GM23338 (cell line): ENCODE data around the gene SIRPB1. TPM values are rescaled to one million over a fixed set of nuclear protein-coding genes. Genes with fewer than 3 reads are reported as not detected.

Source experiments
- ATAC-seq: fragments of 200-7000 bp; cut with Tn5 transposase; 3 replicates; pipeline ENCODE4 v1.9.1; 2020
- DNase-seq: peaks from one replicate; pipeline ENCODE4 v3.0.0-alpha.2; 2015; ENCODE audit warnings: low spot score
- H2AFZ ChIP-seq: fragments of 200-600 bp; sonication (generic); 2 replicates; pipeline ENCODE4 v1.8.0; 2016; ENCODE audit warnings: antibody characterized with exemption, mild to moderate bottlenecking, moderate library complexity
- H3F3A ChIP-seq: fragments of 200-600 bp; sonication (generic); replicated peaks from 2 replicates; pipeline ENCODE4 v1.8.0; 2017; ENCODE audit warnings: antibody characterized with exemption, mixed run types, low read depth
- H3K27ac ChIP-seq: fragments of 200-600 bp; sonication (generic); 2 replicates; pipeline ENCODE4 v1.6.1; 2016; ENCODE audit warnings: low read depth
- H3K27me3 ChIP-seq: fragments of 200-600 bp; sonication (generic); 2 replicates; pipeline ENCODE4 v1.8.0; 2016; ENCODE audit warnings: mild to moderate bottlenecking, mixed run types, moderate library complexity; ENCODE audit not compliant: insufficient read depth
- H3K36me3 ChIP-seq: fragments of 200-600 bp; sonication (generic); 2 replicates; pipeline ENCODE4 v1.8.0; 2016; ENCODE audit warnings: mild to moderate bottlenecking; ENCODE audit not compliant: insufficient read depth
- H3K4me1 ChIP-seq: fragments of 200-600 bp; sonication (generic); 2 replicates; pipeline ENCODE4 v1.8.0; 2016; ENCODE audit warnings: mild to moderate bottlenecking, moderate library complexity; ENCODE audit not compliant: insufficient read depth
- H3K4me2 ChIP-seq: fragments of 200-600 bp; sonication (generic); 2 replicates; pipeline ENCODE4 v1.7.1; 2017; ENCODE audit warnings: mixed run types
- H3K4me3 ChIP-seq: fragments of 200-600 bp; sonication (generic); 2 replicates; pipeline ENCODE4 v1.6.1; 2016; ENCODE audit warnings: mixed run types
- H3K79me2 ChIP-seq: fragments of 200-600 bp; sonication (generic); replicated peaks from 2 replicates; pipeline ENCODE4 v1.8.0; 2017; ENCODE audit warnings: mild to moderate bottlenecking; ENCODE audit not compliant: insufficient read depth
- H3K9me2 ChIP-seq: fragments of 200-600 bp; sonication (generic); 2 replicates; pipeline ENCODE4 v1.8.0; 2017; ENCODE audit not compliant: insufficient read depth
- H4K20me1 ChIP-seq: fragments of 200-600 bp; sonication (generic); replicated peaks from 2 replicates; pipeline ENCODE4 v1.8.0; 2017; ENCODE audit warnings: mild to moderate bottlenecking; ENCODE audit not compliant: insufficient read depth
- H3K27ac Mint-ChIP-seq: 2 replicates; pipeline ENCODE4 v1.8.0; 2020; ENCODE audit warnings: inconsistent platforms, mild to moderate bottlenecking, moderate library complexity, mixed read lengths
- H3K27me3 Mint-ChIP-seq: 3 replicates; pipeline ENCODE4 v1.8.0; 2022; ENCODE audit warnings: low read depth, mild to moderate bottlenecking, moderate library complexity, mixed read lengths, inconsistent platforms; ENCODE audit not compliant: insufficient read depth, poor library complexity
- H3K36me3 Mint-ChIP-seq: 3 replicates; pipeline ENCODE4 v1.8.0; 2021; ENCODE audit warnings: low read depth, mild to moderate bottlenecking, inconsistent platforms, moderate library complexity, mixed read lengths
- H3K4me1 Mint-ChIP-seq: 3 replicates; pipeline ENCODE4 v1.8.0; 2020; ENCODE audit warnings: mild to moderate bottlenecking, inconsistent platforms, mixed read lengths
- H3K4me3 Mint-ChIP-seq: 3 replicates; pipeline ENCODE4 v1.8.0; 2021; ENCODE audit warnings: moderate library complexity, mild to moderate bottlenecking, inconsistent platforms, mixed read lengths
- H3K9me3 Mint-ChIP-seq: 3 replicates; pipeline ENCODE4 v1.8.0; 2020; ENCODE audit warnings: moderate library complexity, mild to moderate bottlenecking, inconsistent platforms, mixed read lengths
- CREB1 ChIP-seq: fragments of 250-450 bp; sonication (Bioruptor Pico); IDR thresholded peaks from 2 replicates; pipeline ENCODE4 v1.5.0; 2020; ENCODE audit warnings: low read depth, mild to moderate bottlenecking, moderate library complexity
- EZH2 ChIP-seq: fragments of 200-600 bp; sonication (generic); IDR thresholded peaks from one replicate; pipeline ENCODE4 v1.8.0; 2017; ENCODE audit warnings: antibody characterized with exemption, mild to moderate bottlenecking, low read depth; ENCODE audit not compliant: unreplicated experiment
- EZH2phosphoT487 ChIP-seq: fragments of 200-600 bp; sonication (generic); IDR thresholded peaks from one replicate; pipeline ENCODE4 v1.8.1; 2018; ENCODE audit warnings: antibody characterized with exemption; ENCODE audit not compliant: unreplicated experiment
- JUNB ChIP-seq: IDR thresholded peaks from one replicate; pipeline ENCODE4 v1.6.1; 2016; ENCODE audit warnings: antibody characterized with exemption; ENCODE audit not compliant: unreplicated experiment
- NANOG ChIP-seq: IDR thresholded peaks from 2 replicates; pipeline ENCODE4 v1.6.1; 2016; ENCODE audit warnings: antibody characterized with exemption, borderline replicate concordance
- POLR2AphosphoS5 ChIP-seq: IDR thresholded peaks from 2 replicates; pipeline ENCODE4 v1.6.1; 2016; ENCODE audit warnings: antibody characterized with exemption, low read depth
- ZNF114 ChIP-seq: fragments of 250-450 bp; sonication (Bioruptor Pico); IDR thresholded peaks from 2 replicates; pipeline ENCODE4 v1.5.0; 2020; ENCODE audit warnings: mild to moderate bottlenecking, moderate library complexity
- ZNF331 ChIP-seq: fragments of 250-450 bp; sonication (Bioruptor Pico); IDR thresholded peaks from 2 replicates; pipeline ENCODE4 v1.5.0; 2020; ENCODE audit warnings: low read depth, mild to moderate bottlenecking, moderate library complexity
- polyA plus RNA-seq: library from polyadenylated mRNA; unstranded; fragments of >200 nt; fragmentation: Nextera tagmentation; extraction: Ambion mirVana; gene quantifications from 2 replicates; pipeline ENCODE4 v1.2.1, GENCODE V29; 2016
- total RNA-seq: library from RNA; depleted of rRNA; stranded (reverse); fragments of >200 nt; shearing (Covaris generic); gene quantifications from 2 replicates; pipeline ENCODE4 v1.2.3, GENCODE V29; 2014
- TF ChIP-seq, protein P1 (sequence below): IDR thresholded peaks from one replicate; pipeline ENCODE4 v1.6.1; 2018; ENCODE audit warnings: antibody characterized with exemption; ENCODE audit not compliant: unreplicated experiment
- TF ChIP-seq, protein P2 (sequence below): IDR thresholded peaks from 2 replicates; pipeline ENCODE4 v1.6.1; 2016; ENCODE audit warnings: antibody characterized with exemption
- TF ChIP-seq, protein P3 (sequence below): fragments of 250-450 bp; sonication (Bioruptor Pico); IDR thresholded peaks from 2 replicates; pipeline ENCODE4 v1.5.0; 2020; ENCODE audit warnings: mild to moderate bottlenecking, moderate library complexity

SIRPB1 gene
- total and polyA plus RNA-seq, 2 experiments from 2014 or later: not detected

GRCh38 chr20:1666802-1667201, 47.0 kb upstream of the SIRPB1 start:
- H3K27me3 Mint-ChIP-seq: peaks cover 3% of the 10 kb centered on the region
- H3K9me2 ChIP-seq: peaks cover 11% of the 10 kb centered on the region
- no peak for ATAC-seq

More at GRCh38 chr20:1666802-1667201, 47.0 kb upstream of the SIRPB1 start:
- Mint-ChIP-seq H3K4me3 (no peak overlapping the region), H3K36me3 (peaks cover 3% of the 10 kb centered on the region; the same call in 2 of the 3 replicates), H3K9me3 (peaks cover 11% of the 10 kb centered on the region; the same call in 2 of the 3 replicates), H3K27ac (no peak overlapping the region), H3K4me1 (peaks cover 10% of the 10 kb centered on the region)
- no peaks in the 10 kb centered on the region for H4K20me1 ChIP-seq
- no peaks in the 10 kb centered on the region for H3K4me1 ChIP-seq
- H3K4me2 ChIP-seq: no peak overlapping the region
- H3K79me2 ChIP-seq: no peaks in the 10 kb centered on the region
- H3K27me3 ChIP-seq: no peaks in the 10 kb centered on the region
- H3F3A ChIP-seq: no peaks in the 10 kb centered on the region
- H3K36me3 ChIP-seq: no peaks in the 10 kb centered on the region
- no peak for DNase-seq
- H3K27ac ChIP-seq: no peak overlapping the region
- no peak overlapping the region for H3K4me3 ChIP-seq
- TF ChIP-seq, protein P1, sequence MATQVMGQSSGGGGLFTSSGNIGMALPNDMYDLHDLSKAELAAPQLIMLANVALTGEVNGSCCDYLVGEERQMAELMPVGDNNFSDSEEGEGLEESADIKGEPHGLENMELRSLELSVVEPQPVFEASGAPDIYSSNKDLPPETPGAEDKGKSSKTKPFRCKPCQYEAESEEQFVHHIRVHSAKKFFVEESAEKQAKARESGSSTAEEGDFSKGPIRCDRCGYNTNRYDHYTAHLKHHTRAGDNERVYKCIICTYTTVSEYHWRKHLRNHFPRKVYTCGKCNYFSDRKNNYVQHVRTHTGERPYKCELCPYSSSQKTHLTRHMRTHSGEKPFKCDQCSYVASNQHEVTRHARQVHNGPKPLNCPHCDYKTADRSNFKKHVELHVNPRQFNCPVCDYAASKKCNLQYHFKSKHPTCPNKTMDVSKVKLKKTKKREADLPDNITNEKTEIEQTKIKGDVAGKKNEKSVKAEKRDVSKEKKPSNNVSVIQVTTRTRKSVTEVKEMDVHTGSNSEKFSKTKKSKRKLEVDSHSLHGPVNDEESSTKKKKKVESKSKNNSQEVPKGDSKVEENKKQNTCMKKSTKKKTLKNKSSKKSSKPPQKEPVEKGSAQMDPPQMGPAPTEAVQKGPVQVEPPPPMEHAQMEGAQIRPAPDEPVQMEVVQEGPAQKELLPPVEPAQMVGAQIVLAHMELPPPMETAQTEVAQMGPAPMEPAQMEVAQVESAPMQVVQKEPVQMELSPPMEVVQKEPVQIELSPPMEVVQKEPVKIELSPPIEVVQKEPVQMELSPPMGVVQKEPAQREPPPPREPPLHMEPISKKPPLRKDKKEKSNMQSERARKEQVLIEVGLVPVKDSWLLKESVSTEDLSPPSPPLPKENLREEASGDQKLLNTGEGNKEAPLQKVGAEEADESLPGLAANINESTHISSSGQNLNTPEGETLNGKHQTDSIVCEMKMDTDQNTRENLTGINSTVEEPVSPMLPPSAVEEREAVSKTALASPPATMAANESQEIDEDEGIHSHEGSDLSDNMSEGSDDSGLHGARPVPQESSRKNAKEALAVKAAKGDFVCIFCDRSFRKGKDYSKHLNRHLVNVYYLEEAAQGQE: no peak
- TF ChIP-seq, protein P2, sequence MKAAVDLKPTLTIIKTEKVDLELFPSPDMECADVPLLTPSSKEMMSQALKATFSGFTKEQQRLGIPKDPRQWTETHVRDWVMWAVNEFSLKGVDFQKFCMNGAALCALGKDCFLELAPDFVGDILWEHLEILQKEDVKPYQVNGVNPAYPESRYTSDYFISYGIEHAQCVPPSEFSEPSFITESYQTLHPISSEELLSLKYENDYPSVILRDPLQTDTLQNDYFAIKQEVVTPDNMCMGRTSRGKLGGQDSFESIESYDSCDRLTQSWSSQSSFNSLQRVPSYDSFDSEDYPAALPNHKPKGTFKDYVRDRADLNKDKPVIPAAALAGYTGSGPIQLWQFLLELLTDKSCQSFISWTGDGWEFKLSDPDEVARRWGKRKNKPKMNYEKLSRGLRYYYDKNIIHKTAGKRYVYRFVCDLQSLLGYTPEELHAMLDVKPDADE: no peak
- TF ChIP-seq NANOG (no peak), ZNF114 (CRISPR knock-in tag) (no peak), POLR2AphosphoS5 (no peak), EZH2phosphoT487 (no peak), ZNF331 (no peak), CREB1 (CRISPR knock-in tag) (no peak), JUNB (no peak), EZH2 (no peak)
- TF ChIP-seq, protein P3, sequence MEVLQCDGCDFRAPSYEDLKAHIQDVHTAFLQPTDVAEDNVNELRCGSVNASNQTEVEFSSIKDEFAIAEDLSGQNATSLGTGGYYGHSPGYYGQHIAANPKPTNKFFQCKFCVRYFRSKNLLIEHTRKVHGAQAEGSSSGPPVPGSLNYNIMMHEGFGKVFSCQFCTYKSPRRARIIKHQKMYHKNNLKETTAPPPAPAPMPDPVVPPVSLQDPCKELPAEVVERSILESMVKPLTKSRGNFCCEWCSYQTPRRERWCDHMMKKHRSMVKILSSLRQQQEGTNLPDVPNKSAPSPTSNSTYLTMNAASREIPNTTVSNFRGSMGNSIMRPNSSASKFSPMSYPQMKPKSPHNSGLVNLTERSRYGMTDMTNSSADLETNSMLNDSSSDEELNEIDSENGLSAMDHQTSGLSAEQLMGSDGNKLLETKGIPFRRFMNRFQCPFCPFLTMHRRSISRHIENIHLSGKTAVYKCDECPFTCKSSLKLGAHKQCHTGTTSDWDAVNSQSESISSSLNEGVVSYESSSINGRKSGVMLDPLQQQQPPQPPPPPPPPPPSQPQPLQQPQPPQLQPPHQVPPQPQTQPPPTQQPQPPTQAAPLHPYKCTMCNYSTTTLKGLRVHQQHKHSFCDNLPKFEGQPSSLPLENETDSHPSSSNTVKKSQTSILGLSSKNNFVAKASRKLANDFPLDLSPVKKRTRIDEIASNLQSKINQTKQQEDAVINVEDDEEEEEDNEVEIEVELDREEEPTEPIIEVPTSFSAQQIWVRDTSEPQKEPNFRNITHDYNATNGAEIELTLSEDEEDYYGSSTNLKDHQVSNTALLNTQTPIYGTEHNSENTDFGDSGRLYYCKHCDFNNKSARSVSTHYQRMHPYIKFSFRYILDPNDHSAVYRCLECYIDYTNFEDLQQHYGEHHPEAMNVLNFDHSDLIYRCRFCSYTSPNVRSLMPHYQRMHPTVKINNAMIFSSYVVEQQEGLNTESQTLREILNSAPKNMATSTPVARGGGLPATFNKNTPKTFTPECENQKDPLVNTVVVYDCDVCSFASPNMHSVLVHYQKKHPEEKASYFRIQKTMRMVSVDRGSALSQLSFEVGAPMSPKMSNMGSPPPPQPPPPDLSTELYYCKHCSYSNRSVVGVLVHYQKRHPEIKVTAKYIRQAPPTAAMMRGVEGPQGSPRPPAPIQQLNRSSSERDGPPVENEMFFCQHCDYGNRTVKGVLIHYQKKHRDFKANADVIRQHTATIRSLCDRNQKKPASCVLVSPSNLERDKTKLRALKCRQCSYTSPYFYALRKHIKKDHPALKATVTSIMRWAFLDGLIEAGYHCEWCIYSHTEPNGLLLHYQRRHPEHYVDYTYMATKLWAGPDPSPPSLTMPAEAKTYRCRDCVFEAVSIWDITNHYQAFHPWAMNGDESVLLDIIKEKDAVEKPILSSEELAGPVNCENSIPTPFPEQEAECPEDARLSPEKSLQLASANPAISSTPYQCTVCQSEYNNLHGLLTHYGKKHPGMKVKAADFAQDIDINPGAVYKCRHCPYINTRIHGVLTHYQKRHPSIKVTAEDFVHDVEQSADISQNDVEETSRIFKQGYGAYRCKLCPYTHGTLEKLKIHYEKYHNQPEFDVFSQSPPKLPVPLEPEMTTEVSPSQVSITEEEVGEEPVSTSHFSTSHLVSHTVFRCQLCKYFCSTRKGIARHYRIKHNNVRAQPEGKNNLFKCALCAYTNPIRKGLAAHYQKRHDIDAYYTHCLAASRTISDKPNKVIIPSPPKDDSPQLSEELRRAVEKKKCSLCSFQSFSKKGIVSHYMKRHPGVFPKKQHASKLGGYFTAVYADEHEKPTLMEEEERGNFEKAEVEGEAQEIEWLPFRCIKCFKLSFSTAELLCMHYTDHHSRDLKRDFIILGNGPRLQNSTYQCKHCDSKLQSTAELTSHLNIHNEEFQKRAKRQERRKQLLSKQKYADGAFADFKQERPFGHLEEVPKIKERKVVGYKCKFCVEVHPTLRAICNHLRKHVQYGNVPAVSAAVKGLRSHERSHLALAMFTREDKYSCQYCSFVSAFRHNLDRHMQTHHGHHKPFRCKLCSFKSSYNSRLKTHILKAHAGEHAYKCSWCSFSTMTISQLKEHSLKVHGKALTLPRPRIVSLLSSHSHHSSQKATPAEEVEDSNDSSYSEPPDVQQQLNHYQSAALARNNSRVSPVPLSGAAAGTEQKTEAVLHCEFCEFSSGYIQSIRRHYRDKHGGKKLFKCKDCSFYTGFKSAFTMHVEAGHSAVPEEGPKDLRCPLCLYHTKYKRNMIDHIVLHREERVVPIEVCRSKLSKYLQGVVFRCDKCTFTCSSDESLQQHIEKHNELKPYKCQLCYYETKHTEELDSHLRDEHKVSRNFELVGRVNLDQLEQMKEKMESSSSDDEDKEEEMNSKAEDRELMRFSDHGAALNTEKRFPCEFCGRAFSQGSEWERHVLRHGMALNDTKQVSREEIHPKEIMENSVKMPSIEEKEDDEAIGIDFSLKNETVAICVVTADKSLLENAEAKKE (CRISPR knock-in tag): no peak
- no peak overlapping the region for H2AFZ ChIP-seq
